Activated naive CD8-positive, alpha-beta T cell (primary cell): ENCODE data around the gene DNM3.

Experiments used
- H3K27ac Mint-ChIP-seq: one replicate; pipeline ENCODE4 v1.8.0; 2021; ENCODE audit warnings: mixed read lengths
- H3K27me3 Mint-ChIP-seq: one replicate; pipeline ENCODE4 v1.8.0; 2021; ENCODE audit warnings: mixed read lengths
- H3K36me3 Mint-ChIP-seq: one replicate; pipeline ENCODE4 v1.8.0; 2021; ENCODE audit warnings: mixed read lengths
- H3K4me1 Mint-ChIP-seq: one replicate; pipeline ENCODE4 v1.8.0; 2021; ENCODE audit warnings: low read depth, mixed read lengths
- H3K4me3 Mint-ChIP-seq: one replicate; pipeline ENCODE4 v1.8.0; 2021; ENCODE audit warnings: mild to moderate bottlenecking, mixed read lengths
- H3K9me3 Mint-ChIP-seq: one replicate; pipeline ENCODE4 v1.8.0; 2021; ENCODE audit warnings: low read depth, mixed read lengths

Gene DNM3

DNA sequence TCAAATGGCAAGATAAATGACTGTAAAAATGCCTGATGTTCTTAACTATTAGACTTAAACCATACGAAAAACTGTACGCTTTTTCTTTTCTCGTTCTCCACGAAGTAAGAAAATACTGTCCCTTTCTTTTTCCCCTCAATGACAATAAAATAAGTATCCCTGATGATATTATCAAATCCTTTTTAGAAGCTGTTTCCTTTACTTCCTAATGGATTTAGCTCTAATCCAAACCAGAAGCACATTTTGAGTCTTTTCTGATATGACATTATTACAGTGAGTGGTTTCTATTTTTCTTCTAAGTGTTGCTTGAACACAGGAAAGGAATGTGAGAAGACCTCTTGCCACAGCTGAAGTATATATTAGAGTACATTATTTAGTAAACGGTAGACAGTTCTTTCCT lies 32.4 kb downstream of the DNM3 start:
- no peaks in the 10 kb centered on the region for H3K9me3 Mint-ChIP-seq
- no peaks in the 10 kb centered on the region for H3K4me1 Mint-ChIP-seq
- H3K27me3 Mint-ChIP-seq, result no peaks in the 10 kb centered on the region
- peaks cover 3% of the 10 kb centered on the region for H3K36me3 Mint-ChIP-seq
- H3K4me3 Mint-ChIP-seq, result no peak overlapping the region
- no peak overlapping the region for H3K27ac Mint-ChIP-seq

GRCh38 chr1:171877701-171878100 lies 36.4 kb downstream of the DNM3 start:
- Mint-ChIP-seq H3K27ac (peak overlapping the region; percentile 23), H3K4me1 (no peaks in the 10 kb centered on the region), H3K36me3 (peaks cover 3% of the 10 kb centered on the region), H3K4me3 (no peak overlapping the region), H3K9me3 (no peaks in the 10 kb centered on the region), H3K27me3 (no peaks in the 10 kb centered on the region)

- H3K4me3 Mint-ChIP-seq, result no peak overlapping the region
- peaks cover 7% of the 10 kb centered on the region for H3K4me1 Mint-ChIP-seq
- no peak overlapping the region for H3K27ac Mint-ChIP-seq
- H3K36me3 Mint-ChIP-seq, result peaks cover 3% of the 10 kb centered on the region
- H3K27me3 Mint-ChIP-seq, result no peaks in the 10 kb centered on the region
- H3K9me3 Mint-ChIP-seq, result no peaks in the 10 kb centered on the region
These were observed 38.3 kb downstream of the DNM3 start for GRCh38 chr1:171879556-171879955.

DNA sequence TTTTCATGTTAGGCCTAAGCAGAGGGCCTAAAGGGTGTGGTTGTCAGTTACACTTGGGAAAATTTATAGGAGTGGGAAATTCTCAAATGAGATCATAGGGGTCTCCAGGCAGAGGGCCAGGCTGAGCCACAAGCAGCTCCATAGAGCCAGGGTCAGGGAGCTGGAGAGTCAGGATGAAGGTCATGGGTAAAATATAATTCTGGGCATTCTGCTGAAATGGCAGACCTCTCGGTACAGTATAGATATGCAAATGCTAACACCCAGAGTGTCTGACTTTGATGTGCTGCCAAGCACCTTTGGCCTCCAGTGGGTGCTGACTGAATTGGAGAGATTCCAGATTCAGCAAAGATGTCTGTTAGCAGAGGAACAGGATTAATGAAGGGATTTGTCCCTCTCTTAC lies 40.1 kb downstream of the DNM3 start:
- Mint-ChIP-seq H3K4me3 (no peak overlapping the region), H3K9me3 (no peaks in the 10 kb centered on the region), H3K27ac (no peak overlapping the region), H3K4me1 (peaks cover 7% of the 10 kb centered on the region), H3K36me3 (peaks cover under 1% of the 10 kb centered on the region), H3K27me3 (no peaks in the 10 kb centered on the region)

DNA sequence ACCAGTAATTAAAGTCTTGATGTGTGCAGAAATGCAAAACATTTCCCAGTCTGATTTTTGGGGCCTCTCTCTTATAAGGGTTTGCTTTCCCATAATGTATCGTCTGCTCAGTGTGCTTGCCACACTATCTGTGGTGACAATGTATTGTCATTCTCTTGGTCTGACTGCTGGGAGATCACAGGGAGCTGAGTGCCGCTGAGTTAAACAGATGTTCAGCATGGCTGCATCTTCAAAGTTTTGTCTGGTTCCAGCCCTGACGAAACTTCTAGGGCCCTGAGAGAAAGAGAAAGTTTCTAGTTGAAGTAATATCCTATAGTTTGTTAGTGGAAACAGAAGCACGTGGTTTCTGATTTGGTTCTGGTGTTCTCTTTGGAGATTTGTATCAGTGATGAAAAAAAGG lies 42.6 kb downstream of the DNM3 start:
- no peaks in the 10 kb centered on the region for H3K9me3 Mint-ChIP-seq
- H3K27ac Mint-ChIP-seq, result no peak overlapping the region
- H3K36me3 Mint-ChIP-seq, result no peaks in the 10 kb centered on the region
- H3K4me1 Mint-ChIP-seq, result peaks cover 7% of the 10 kb centered on the region
- no peak overlapping the region for H3K4me3 Mint-ChIP-seq
- H3K27me3 Mint-ChIP-seq, result no peaks in the 10 kb centered on the region

GRCh38 chr1:171884475-171884874 lies 43.2 kb downstream of the DNM3 start:
- H3K36me3 Mint-ChIP-seq, result no peaks in the 10 kb centered on the region
- no peaks in the 10 kb centered on the region for H3K27me3 Mint-ChIP-seq

GRCh38 chr1:171890131-171890530 lies 48.8 kb downstream of the DNM3 start:
- Mint-ChIP-seq H3K4me3 (no peak overlapping the region), H3K27me3 (no peaks in the 10 kb centered on the region), H3K36me3 (no peaks in the 10 kb centered on the region), H3K27ac (no peak overlapping the region), H3K9me3 (no peaks in the 10 kb centered on the region), H3K4me1 (no peaks in the 10 kb centered on the region)

More at GRCh38 chr1:171884475-171884874, 43.2 kb downstream of the DNM3 start:
- Mint-ChIP-seq H3K4me3 (no peak overlapping the region), H3K9me3 (no peaks in the 10 kb centered on the region), H3K4me1 (peaks cover 7% of the 10 kb centered on the region), H3K27ac (no peak overlapping the region)

DNA sequence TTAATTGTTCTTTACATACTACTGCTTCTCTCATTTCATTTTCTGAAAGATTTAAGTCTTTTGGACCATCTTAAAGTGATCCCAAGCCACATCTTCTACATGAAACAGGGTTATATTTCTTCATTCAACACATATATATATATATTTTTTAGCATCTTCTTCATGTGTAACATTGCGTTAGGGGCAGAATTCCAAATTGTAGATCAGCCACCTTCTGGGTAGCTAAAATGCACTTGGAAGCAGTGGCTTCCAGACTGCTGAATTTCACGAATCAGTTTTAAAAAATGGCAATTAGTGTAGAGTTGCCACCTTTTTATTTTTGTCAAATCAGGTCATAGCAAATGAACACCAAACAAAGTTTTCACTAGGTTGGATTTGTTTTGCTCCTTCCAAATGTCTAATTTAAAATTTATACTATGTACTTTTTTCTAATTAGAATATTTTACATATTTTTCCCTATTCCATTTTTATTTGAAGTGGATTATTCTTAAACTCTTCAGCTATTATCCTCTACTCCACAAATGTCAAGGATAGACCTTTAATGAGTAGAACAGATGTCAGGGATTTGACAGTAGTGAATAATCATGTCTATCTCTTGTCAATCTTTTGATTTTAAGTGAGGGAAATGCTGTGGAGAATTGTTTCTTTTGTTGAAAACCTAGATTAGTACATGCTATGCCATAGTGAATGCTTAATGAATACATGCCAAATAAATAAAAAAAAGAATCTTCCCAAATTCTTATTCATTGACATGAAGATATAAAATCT lies 55.8 kb downstream of the DNM3 start:
- Mint-ChIP-seq H3K9me3 (no peaks in the 10 kb centered on the region), H3K36me3 (peaks cover 5% of the 10 kb centered on the region), H3K27ac (no peak overlapping the region), H3K4me3 (no peak overlapping the region), H3K27me3 (peaks cover 2% of the 10 kb centered on the region), H3K4me1 (peaks cover 2% of the 10 kb centered on the region)

GRCh38 chr1:171898941-171899340 lies 57.6 kb downstream of the DNM3 start:
- Mint-ChIP-seq H3K27me3 (peaks cover 2% of the 10 kb centered on the region), H3K4me1 (peaks cover 8% of the 10 kb centered on the region), H3K4me3 (no peak overlapping the region), H3K27ac (no peak overlapping the region), H3K36me3 (peaks cover 5% of the 10 kb centered on the region), H3K9me3 (no peaks in the 10 kb centered on the region)

DNA sequence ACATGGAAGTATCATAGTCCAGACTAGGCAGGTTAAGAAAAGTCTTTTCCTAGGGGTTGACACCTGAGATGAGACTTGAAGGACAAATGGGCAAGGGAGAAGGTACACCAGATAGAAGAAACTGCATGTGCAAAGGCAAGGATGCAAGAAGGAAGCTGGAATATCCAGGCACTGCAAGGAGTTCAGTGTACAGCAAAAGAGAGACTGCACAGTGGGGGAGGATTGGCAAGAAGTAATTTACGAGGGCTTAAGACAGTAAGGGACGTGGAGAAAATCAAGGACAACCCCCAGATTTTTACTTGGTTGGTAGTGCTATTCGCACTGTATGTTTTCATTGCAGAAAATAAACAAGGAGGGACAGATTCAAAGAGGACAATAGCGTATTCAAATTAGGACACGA lies 58.5 kb downstream of the DNM3 start:
- Mint-ChIP-seq H3K36me3 (peaks cover 5% of the 10 kb centered on the region), H3K27me3 (peaks cover 2% of the 10 kb centered on the region), H3K4me1 (peaks cover 8% of the 10 kb centered on the region), H3K27ac (no peak overlapping the region), H3K4me3 (no peak overlapping the region), H3K9me3 (no peaks in the 10 kb centered on the region)

DNA sequence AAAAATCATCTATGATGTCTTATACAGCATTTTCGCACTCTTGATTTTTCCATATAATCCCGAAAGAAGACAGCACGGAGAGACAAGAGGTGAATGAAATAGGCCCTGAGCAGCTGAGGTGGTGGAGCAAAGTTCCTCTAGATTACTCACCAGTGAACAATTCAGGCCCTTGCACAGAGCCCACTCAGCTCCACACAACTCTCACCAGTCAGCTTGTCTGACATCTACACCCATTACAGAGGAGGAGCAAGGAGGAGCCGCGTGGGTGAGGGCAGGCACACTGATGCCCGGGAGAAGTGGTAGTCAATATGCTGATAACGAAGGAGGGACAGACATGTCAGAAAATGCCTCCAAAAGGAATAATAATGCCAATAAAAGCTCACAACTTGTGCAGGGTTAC lies 59.9 kb downstream of the DNM3 start:
- no peaks in the 10 kb centered on the region for H3K9me3 Mint-ChIP-seq
- no peak overlapping the region for H3K4me3 Mint-ChIP-seq
- no peak overlapping the region for H3K27ac Mint-ChIP-seq
- peaks cover 8% of the 10 kb centered on the region for H3K4me1 Mint-ChIP-seq
- peaks cover 2% of the 10 kb centered on the region for H3K27me3 Mint-ChIP-seq
- peaks cover 5% of the 10 kb centered on the region for H3K36me3 Mint-ChIP-seq

GRCh38 chr1:171902527-171902926 lies 61.2 kb downstream of the DNM3 start:
- peaks cover 8% of the 10 kb centered on the region for H3K4me1 Mint-ChIP-seq
- H3K27me3 Mint-ChIP-seq, result peaks cover 2% of the 10 kb centered on the region
- no peak overlapping the region for H3K27ac Mint-ChIP-seq
- peaks cover 5% of the 10 kb centered on the region for H3K36me3 Mint-ChIP-seq
- no peak overlapping the region for H3K4me3 Mint-ChIP-seq
- no peaks in the 10 kb centered on the region for H3K9me3 Mint-ChIP-seq

- peaks cover 2% of the 10 kb centered on the region for H3K27me3 Mint-ChIP-seq
- no peak overlapping the region for H3K27ac Mint-ChIP-seq
- peaks cover 2% of the 10 kb centered on the region for H3K36me3 Mint-ChIP-seq
- no peaks in the 10 kb centered on the region for H3K9me3 Mint-ChIP-seq
- H3K4me1 Mint-ChIP-seq, result peaks cover 8% of the 10 kb centered on the region
- H3K4me3 Mint-ChIP-seq, result no peak overlapping the region
These were observed 63.6 kb downstream of the DNM3 start for GRCh38 chr1:171904778-171905450.

DNA sequence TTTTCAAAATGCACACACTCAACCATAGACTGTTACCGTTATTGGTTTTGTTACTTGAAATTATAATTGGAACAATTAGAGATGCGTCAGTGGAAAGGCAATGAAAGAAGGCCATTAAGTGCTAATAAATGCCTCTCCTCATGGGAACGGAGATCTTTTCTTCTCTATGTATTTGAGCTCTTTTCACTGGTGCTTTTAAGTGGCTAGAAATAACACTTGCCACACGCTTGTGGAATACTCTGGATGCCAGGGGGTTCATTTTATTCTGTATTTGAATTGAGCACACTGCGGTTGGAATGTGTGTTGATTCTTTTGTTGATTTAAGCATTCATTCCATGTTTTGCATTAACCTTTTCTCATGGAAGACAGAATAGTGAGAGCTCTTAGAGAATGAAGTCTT lies 68.4 kb downstream of the DNM3 start:
- H3K27ac Mint-ChIP-seq, result no peak overlapping the region
- no peaks in the 10 kb centered on the region for H3K36me3 Mint-ChIP-seq
- no peaks in the 10 kb centered on the region for H3K4me1 Mint-ChIP-seq
- H3K4me3 Mint-ChIP-seq, result no peak overlapping the region
- H3K27me3 Mint-ChIP-seq, result no peaks in the 10 kb centered on the region
- H3K9me3 Mint-ChIP-seq, result no peaks in the 10 kb centered on the region

DNA sequence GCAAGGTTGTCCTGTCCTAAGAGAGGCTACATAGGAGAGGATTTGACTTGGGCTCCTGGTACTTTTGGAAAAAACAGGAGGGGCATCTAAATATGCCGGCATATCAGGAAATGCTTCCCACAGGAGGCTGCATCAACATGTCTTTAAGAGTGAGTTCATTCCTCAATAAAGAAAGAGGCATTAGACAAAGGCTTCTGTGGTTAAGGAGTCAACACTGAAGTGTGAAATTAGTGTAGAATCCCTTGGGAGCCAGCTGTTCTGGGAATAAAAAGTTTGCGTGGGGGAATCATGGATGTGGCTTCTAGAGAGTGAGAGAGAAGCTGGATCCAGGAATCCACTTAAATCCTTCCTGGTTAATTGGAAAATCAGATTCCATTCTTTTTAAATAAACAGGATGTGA lies 69.5 kb downstream of the DNM3 start:
- Mint-ChIP-seq H3K36me3 (no peaks in the 10 kb centered on the region), H3K27ac (no peak overlapping the region), H3K27me3 (no peaks in the 10 kb centered on the region), H3K4me1 (no peaks in the 10 kb centered on the region), H3K9me3 (no peaks in the 10 kb centered on the region), H3K4me3 (no peak overlapping the region)

DNA sequence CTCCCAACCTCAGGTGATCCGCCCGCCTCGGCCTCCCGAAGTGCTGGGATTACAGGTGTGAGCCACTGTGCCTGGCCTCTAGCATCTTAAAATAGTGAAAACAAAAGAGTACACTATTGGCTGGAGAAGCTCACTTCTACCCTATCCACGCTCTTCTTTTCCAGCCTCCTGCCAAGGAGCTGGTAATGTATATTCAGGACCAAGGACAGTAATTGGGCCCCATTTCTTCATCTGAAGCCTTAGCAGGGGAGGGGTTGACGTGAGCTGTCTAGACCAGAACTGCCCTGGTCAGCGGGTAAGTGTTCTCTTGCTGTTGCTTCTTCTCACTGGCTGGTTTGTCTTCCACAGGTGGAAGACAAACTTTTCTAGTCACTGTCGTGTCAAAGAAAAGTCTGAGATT lies 70.2 kb downstream of the DNM3 start:
- Mint-ChIP-seq H3K27me3 (no peaks in the 10 kb centered on the region), H3K9me3 (no peaks in the 10 kb centered on the region), H3K4me1 (no peaks in the 10 kb centered on the region), H3K27ac (no peak overlapping the region), H3K36me3 (no peaks in the 10 kb centered on the region), H3K4me3 (no peak overlapping the region)
